RWPE1 (cell line): ENCODE results near the gene LUC7L.
A peak's percentile ranks its signal among the peaks of the same experiment; 100 is the strongest.

Experiments
- CTCF ChIA-PET: fragments of 350-600 bp; sonication (Branson Sonifier 250); formaldehyde crosslinking; extraction: SDS; loops from one replicate; lab custom pipeline; 2021; lab: Yijun Ruan, JAX
- POLR2A ChIA-PET: fragments of 400-600 bp; formaldehyde crosslinking; extraction: SDS; loops from one replicate; lab custom pipeline; 2020; ENCODE audit warnings: antibody characterized with exemption; ENCODE audit not compliant: low non-redundant PET; lab: Yijun Ruan, JAX
- DNase-seq: peaks from one replicate; pipeline ENCODE4 v3.0.0; 2012; ENCODE audit warnings: low spot score
- H3K27ac ChIP-seq: fragments of 450-650 bp; 2 replicates; pipeline ENCODE4 v1.5.1; 2017
- TF ChIP-seq, protein P1 (sequence below): fragments of 450-650 bp; conservative IDR thresholded peaks from 2 replicates; pipeline ENCODE4 v1.5.1; 2017; ENCODE audit warnings: low read depth, mild to moderate bottlenecking

LUC7L gene

DNA sequence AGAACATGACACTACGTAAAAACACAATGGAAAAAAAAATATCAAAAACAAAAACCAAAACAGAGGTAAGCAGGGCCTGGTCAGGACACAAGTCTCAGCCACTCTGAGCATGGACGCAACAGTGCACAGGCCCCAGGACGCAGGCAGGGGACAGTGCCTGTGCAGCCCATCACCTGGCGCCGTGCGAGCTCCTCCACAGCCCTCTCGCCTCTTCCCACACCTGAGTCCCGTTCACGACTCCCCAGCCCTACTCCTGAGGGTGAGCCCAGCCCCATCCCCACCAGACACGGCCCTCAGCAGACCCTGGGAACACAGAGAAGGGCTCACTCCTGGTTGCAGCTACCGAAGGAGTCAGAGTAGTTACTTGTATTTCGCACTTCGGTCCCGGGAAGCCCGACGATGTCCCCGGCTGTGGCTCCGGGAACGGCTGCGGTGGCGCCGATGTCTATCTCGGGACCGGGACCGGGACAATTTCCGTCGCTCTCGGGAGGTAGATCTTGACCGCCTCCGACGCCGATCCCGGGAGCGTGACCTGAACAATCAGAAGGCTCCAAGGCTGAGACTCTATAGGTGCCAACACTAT lies 39.6 kb downstream of the LUC7L start:
- POLR2A ChIA-PET, result no interaction called here
- H3K27ac ChIP-seq, result no peak overlapping the region
- TF ChIP-seq, protein P1, sequence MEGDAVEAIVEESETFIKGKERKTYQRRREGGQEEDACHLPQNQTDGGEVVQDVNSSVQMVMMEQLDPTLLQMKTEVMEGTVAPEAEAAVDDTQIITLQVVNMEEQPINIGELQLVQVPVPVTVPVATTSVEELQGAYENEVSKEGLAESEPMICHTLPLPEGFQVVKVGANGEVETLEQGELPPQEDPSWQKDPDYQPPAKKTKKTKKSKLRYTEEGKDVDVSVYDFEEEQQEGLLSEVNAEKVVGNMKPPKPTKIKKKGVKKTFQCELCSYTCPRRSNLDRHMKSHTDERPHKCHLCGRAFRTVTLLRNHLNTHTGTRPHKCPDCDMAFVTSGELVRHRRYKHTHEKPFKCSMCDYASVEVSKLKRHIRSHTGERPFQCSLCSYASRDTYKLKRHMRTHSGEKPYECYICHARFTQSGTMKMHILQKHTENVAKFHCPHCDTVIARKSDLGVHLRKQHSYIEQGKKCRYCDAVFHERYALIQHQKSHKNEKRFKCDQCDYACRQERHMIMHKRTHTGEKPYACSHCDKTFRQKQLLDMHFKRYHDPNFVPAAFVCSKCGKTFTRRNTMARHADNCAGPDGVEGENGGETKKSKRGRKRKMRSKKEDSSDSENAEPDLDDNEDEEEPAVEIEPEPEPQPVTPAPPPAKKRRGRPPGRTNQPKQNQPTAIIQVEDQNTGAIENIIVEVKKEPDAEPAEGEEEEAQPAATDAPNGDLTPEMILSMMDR, result no peak
- CTCF ChIA-PET, result no interaction called here
- no peak for DNase-seq

GRCh38 chr16:188674-189073 lies 40.6 kb downstream of the LUC7L start:
- DNase-seq, result no peak
- peak overlapping the region; percentile 30; the same call in 1 of the 2 replicates for H3K27ac ChIP-seq
- POLR2A ChIA-PET, result no interaction called here
- CTCF ChIA-PET, result interaction anchor here (0.5 to 1.4 kb wide), 8 partner anchors 13 to 173 kb away, joined by 3 to 9 read pairs (median 4); no protein-coding TSS in a partner anchor
- TF ChIP-seq, protein P1, result no peak; the same call in 1 of the 2 replicates

DNA sequence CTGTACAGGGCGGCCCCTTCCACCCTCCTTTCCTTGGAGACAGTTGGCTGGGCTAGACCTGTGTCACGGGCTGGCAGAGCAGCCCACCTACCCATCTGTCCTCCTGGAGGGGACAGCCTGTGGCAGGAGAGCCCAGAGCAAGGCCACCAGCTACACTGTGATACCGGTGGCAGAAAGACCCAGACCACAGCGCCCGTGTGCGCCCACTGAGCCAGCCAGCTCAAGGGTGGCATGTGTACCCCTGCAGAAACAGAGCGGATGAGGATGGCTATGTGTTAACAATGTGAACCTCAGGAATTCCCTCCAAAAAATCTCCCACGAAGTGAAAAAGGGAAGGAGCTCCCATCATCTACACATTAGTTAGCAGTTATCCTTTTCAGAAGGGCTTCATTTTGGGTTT lies 41.9 kb downstream of the LUC7L start:
- POLR2A ChIA-PET, result no interaction called here
- TF ChIP-seq, protein P1, result no peak
- CTCF ChIA-PET, result interaction anchor here (0.6 to 1.4 kb wide), 2 partner anchors 80 to 175 kb away, joined by 3 to 5 read pairs; no protein-coding TSS in a partner anchor
- H3K27ac ChIP-seq, result peak overlapping the region; percentile 10; the same call in 1 of the 2 replicates
- DNase-seq, result no peak

GRCh38 chr16:185691-186090 lies 43.6 kb downstream of the LUC7L start:
- POLR2A ChIA-PET, result no interaction called here
- TF ChIP-seq, protein P1, result no peak
- DNase-seq, result no peak
- H3K27ac ChIP-seq, result no peak overlapping the region
- CTCF ChIA-PET, result no interaction called here

GRCh38 chr16:185213-185612 lies 44.0 kb downstream of the LUC7L start:
- ChIA-PET POLR2A (no interaction called here), CTCF (interaction anchor here (0.6 kb wide), 1 partner anchor 79 kb away, joined by 3 read pairs; no protein-coding TSS in a partner anchor)
- no peak overlapping the region for H3K27ac ChIP-seq
- no peak for DNase-seq
- TF ChIP-seq, protein P1, result no peak

DNA sequence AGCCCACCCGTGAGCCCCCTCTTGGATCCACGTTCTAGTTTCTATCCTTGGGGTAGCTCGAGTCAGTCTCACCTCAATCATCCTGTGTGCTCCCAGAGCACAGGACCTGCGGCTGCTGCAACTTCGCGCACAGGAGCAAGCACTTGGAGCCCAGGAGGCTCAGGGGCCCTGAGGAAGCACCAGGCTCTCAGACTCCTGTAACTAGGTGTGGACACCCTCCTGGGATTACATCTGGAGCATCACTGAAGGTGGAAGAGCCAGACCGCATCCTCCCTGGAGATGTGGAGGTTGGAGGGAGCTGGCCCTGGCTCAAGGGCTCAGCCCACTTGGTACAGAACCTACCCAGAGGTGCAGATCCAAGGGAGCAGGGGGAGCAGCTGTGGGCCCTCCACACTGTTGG lies 46.2 kb downstream of the LUC7L start:
- H3K27ac ChIP-seq, result peak overlapping the region; percentile 10; the same call in 1 of the 2 replicates
- no peak for DNase-seq
- ChIA-PET POLR2A (no interaction called here), CTCF (interaction anchor here (0.7 to 1.4 kb wide), 3 partner anchors 76 to 179 kb away, joined by 4 to 6 read pairs (median 5); no protein-coding TSS in a partner anchor)
- TF ChIP-seq, protein P1, result no peak
